Fibroblast of villous mesenchyme (primary cell): ENCODE results near the gene PKP3. TPM values are rescaled to one million over a fixed set of nuclear protein-coding genes. Genes with fewer than 3 reads are reported as not detected.
"Not testable (repeated sequence)": the region's sequence is repeated elsewhere in the genome, so short reads cannot be mapped to it uniquely, and the experiment has no call there.

Experiments
- DNase-seq: peaks from one replicate; pipeline ENCODE4 v3.0.0-alpha.2; 2010; ENCODE audit warnings: low read depth
- H3K4me3 ChIP-seq: 2 replicates; pipeline ENCODE4 v1.5.1; 2011; ENCODE audit warnings: low read depth, mild to moderate bottlenecking, low read length
- total RNA-seq: library from RNA; depleted of rRNA; stranded (reverse); fragments of >200 nt; gene quantifications from 2 replicates; pipeline ENCODE4 v1.2.3, GENCODE V29; 2012
- TF ChIP-seq, protein P1 (sequence below): IDR thresholded peaks from 2 replicates; pipeline ENCODE4 v1.5.1; 2012; ENCODE audit warnings: low read depth, mild to moderate bottlenecking, low read length; ENCODE audit not compliant: insufficient read depth

Gene PKP3
- total RNA-seq, 1 donor: 2.2 TPM

- no peak overlapping the region for H3K4me3 ChIP-seq
- DNase-seq: no peak
- TF ChIP-seq, protein P1, sequence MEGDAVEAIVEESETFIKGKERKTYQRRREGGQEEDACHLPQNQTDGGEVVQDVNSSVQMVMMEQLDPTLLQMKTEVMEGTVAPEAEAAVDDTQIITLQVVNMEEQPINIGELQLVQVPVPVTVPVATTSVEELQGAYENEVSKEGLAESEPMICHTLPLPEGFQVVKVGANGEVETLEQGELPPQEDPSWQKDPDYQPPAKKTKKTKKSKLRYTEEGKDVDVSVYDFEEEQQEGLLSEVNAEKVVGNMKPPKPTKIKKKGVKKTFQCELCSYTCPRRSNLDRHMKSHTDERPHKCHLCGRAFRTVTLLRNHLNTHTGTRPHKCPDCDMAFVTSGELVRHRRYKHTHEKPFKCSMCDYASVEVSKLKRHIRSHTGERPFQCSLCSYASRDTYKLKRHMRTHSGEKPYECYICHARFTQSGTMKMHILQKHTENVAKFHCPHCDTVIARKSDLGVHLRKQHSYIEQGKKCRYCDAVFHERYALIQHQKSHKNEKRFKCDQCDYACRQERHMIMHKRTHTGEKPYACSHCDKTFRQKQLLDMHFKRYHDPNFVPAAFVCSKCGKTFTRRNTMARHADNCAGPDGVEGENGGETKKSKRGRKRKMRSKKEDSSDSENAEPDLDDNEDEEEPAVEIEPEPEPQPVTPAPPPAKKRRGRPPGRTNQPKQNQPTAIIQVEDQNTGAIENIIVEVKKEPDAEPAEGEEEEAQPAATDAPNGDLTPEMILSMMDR: no peak
Observed at GRCh38 chr11:409600-410483, 15.8 kb downstream of the PKP3 start.

DNA sequence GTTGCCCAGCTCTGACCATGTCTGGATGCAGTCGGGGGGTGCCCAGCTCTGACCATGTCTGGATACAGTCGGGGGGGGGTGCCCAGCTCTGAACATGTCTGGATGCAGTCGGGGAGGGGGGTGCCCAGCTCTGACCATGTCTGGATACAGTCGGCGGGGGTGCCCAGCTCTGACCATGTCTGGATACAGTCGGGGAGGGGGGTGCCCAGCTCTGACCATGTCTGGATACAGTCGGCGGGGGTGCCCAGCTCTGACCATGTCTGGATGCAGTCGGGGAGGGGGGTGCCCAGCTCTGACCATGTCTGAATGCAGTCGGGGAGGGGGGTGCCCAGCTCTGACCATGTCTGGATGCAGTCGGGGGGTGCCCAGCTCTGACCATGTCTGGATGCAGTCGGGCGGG lies 16.7 kb downstream of the PKP3 start:
- H3K4me3 ChIP-seq, DNase-seq: not testable (repeated sequence)

GRCh38 chr11:411520-411919 lies 17.5 kb downstream of the PKP3 start:
- not testable (repeated sequence) for H3K4me3 ChIP-seq, DNase-seq

- DNase-seq: no peak
- TF ChIP-seq, protein P1: no peak
- H3K4me3 ChIP-seq: no peak overlapping the region
Observed at GRCh38 chr11:412641-413119, 18.7 kb downstream of the PKP3 start.

DNA sequence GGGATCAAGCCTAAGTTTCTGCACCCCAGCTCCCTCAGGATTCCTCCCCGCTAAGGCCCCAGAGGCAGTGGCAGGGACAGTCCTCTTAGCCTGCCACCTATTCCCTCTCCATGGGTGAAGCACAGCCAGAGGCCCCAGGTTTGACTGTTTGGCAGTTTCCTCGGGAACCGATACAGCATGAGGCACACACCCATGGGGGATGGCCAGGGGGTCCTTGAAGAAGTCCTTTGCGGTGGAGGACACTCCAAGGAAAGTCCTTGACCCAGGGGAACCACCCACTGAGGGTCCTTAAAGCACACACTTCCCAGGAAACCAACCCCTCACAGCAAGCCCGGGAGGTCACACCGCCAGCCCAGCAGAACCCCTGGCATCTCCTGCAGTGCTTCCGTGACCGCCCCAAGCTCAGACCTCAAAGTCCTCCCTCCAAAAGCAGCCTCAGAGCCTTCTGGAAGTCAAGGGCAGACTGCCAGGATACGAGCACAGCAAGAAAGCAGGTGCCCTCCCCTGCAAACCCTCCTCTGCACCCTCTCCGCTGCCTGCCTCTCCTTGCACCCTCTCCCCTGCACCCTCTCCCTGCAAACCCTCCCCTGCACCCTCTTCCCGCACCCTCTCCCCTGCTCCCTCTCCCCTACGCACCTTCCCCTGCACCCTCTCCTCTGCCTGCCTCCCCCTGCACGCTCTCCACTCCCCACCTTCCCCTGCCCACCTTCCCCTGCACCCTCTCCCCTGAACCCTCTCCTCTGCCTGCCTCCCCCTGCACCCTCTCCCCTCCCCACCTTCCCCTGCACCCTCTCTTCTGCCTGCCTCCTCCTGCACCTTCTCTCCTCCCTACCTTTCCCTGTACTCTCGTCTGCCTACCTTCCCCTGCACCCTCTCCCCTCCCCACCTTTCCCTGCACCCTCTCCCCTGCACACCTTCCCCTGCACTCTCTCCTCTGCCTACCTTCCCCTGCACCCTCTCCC lies 19.4 kb downstream of the PKP3 start:
- TF ChIP-seq, protein P1: no peak
- DNase-seq: no peak
- no peak overlapping the region for H3K4me3 ChIP-seq

GRCh38 chr11:414318-414857 lies 20.4 kb downstream of the PKP3 start:
- TF ChIP-seq, protein P1: no peak
- DNase-seq: no peak
- no peak overlapping the region for H3K4me3 ChIP-seq

GRCh38 chr11:415640-416041 lies 21.6 kb downstream of the PKP3 start:
- TF ChIP-seq, protein P1: no peak
- no peak for DNase-seq
- H3K4me3 ChIP-seq: no peak overlapping the region
